Activated CD8-positive, alpha-beta T cell treated with anti-CD3 and anti-CD28 coated beads for 36 hours (primary cell): ENCODE measurements around the gene TMEM248. TPM values are rescaled to one million over a fixed set of nuclear protein-coding genes. Genes with fewer than 3 reads are reported as not detected.

ENCODE experiments used
- ATAC-seq: fragments of 200-7000 bp; cut with Tn5 transposase; one replicate; pipeline ENCODE4 v1.10.0; 2021; ENCODE audit warnings: mild to moderate bottlenecking, moderate library complexity
- CTCF ChIA-PET: fragments of 350-600 bp; sonication (Branson Sonifier 250); formaldehyde crosslinking; loops from one replicate; lab custom pipeline; 2021; ENCODE audit warnings: antibody characterized with exemption; lab: Charles Lee
- POLR2A ChIA-PET: fragments of 350-600 bp; sonication (Branson Sonifier 250); formaldehyde crosslinking; loops from one replicate; lab custom pipeline; 2021; ENCODE audit warnings: antibody characterized with exemption; lab: Charles Lee
- DNase-seq: peaks from one replicate; pipeline ENCODE4 v3.0.0-alpha.2; 2020
- H3K27ac Mint-ChIP-seq: one replicate; pipeline ENCODE4 v1.8.0; 2021; ENCODE audit warnings: mild to moderate bottlenecking, mixed read lengths
- H3K27me3 Mint-ChIP-seq: one replicate; pipeline ENCODE4 v1.8.0; 2021; ENCODE audit warnings: mixed read lengths
- H3K36me3 Mint-ChIP-seq: one replicate; pipeline ENCODE4 v1.8.0; 2021; ENCODE audit warnings: low read depth, mixed read lengths
- H3K4me1 Mint-ChIP-seq: one replicate; pipeline ENCODE4 v1.8.0; 2021; ENCODE audit warnings: low read depth, mixed read lengths
- H3K4me3 Mint-ChIP-seq: one replicate; pipeline ENCODE4 v1.8.0; 2021; ENCODE audit warnings: mild to moderate bottlenecking, moderate library complexity, mixed read lengths
- H3K9me3 Mint-ChIP-seq: one replicate; pipeline ENCODE4 v1.8.0; 2021; ENCODE audit warnings: mixed read lengths
- intact Hi-C: fragments of 100-400 bp; cut with micrococcal nuclease; formaldehyde crosslinking; loops from one replicate; pipeline ENCODE4 v1.10.0; 2022
- total RNA-seq, 2 experiments: library from RNA; stranded (reverse); gene quantifications; one replicate each; pipeline ENCODE4 v1.2.3, GENCODE V29; 2021
- TF ChIP-seq, protein P1 (sequence below): fragments of 200-600 bp; IDR thresholded peaks from one replicate; pipeline ENCODE4 v1.8.0; 2022; ENCODE audit warnings: antibody characterized with exemption, mild to moderate bottlenecking

TMEM248 gene
- total RNA-seq, 2 experiments from 2014 or later, result 66.7 to 76.1 TPM

DNA sequence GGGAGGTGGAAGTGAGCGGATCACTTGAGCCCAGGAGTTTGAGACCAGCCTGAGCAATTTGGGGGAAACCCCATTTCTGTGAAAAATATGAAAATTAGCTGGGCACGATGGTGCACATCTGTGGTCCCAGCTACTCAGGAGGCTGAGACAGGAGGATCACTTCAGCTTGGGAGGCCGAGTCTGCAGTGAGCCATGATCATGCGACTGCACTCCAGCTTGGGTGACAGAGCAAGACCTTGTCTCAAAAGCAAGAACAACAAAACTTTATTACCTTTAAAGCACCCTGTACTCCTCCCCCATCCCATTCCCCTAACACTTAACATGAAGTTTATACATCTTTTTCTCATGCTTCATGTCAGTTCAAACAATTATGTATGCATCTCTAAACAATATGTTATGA, 1.3 kb upstream of the TMEM248 start:
- ChIA-PET CTCF (no interaction called here), POLR2A (interaction anchor here (0.7 kb wide), 1 partner anchor 10 kb away, joined by 3 read pairs; no protein-coding TSS in a partner anchor)
- Mint-ChIP-seq H3K27ac (no peak overlapping the region), H3K36me3 (peaks cover 29% of the 10 kb centered on the region), H3K4me1 (peaks cover 23% of the 10 kb centered on the region), H3K9me3 (no peaks in the 10 kb centered on the region), H3K4me3 (peak overlapping the region; percentile 90), H3K27me3 (no peaks in the 10 kb centered on the region)
- DNase-seq, result no peak
- TF ChIP-seq, protein P1, sequence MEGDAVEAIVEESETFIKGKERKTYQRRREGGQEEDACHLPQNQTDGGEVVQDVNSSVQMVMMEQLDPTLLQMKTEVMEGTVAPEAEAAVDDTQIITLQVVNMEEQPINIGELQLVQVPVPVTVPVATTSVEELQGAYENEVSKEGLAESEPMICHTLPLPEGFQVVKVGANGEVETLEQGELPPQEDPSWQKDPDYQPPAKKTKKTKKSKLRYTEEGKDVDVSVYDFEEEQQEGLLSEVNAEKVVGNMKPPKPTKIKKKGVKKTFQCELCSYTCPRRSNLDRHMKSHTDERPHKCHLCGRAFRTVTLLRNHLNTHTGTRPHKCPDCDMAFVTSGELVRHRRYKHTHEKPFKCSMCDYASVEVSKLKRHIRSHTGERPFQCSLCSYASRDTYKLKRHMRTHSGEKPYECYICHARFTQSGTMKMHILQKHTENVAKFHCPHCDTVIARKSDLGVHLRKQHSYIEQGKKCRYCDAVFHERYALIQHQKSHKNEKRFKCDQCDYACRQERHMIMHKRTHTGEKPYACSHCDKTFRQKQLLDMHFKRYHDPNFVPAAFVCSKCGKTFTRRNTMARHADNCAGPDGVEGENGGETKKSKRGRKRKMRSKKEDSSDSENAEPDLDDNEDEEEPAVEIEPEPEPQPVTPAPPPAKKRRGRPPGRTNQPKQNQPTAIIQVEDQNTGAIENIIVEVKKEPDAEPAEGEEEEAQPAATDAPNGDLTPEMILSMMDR, result no peak
- intact Hi-C loops, result loop anchor here (10.0 kb wide), 1 partner anchor 75 kb away; the partner anchor contains the start of genes SBDS and TYW1
- no peak for ATAC-seq

DNA sequence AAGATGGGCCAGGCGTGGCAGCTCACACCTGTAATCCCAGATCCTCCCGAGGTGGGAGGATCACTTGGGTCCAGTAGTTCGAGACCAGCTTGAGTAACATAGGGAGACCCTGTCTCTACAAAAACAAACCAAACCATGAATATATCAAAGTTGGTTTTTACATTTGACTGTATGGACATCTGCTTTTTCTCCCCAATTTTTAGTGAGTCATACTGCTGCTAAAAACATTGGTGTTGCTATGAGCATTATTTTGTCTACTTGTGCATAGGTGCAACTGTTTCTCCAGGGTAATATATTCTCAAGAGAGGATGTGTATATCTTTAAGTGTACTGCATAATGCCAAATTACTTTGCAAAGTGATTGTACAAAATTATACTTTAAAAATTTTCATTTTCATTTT, 769 bp upstream of the TMEM248 start:
- TF ChIP-seq, protein P1, result no peak
- Mint-ChIP-seq H3K27ac (peak overlapping the region; percentile 77), H3K9me3 (no peaks in the 10 kb centered on the region), H3K27me3 (no peaks in the 10 kb centered on the region), H3K4me1 (peaks cover 24% of the 10 kb centered on the region), H3K36me3 (peaks cover 30% of the 10 kb centered on the region), H3K4me3 (peak overlapping the region; percentile 90)
- CTCF ChIA-PET, result no interaction called here
- DNase-seq (no peak), ATAC-seq (no peak)
- POLR2A ChIA-PET, result interaction anchor here (0.6 to 2.5 kb wide), 3 partner anchors 11 to 75 kb away, joined by 3 to 10 read pairs (median 3); partner anchors contain the start of gene SBDS
- intact Hi-C loops, result loop anchor here (10.0 kb wide), 1 partner anchor 75 kb away; the partner anchor contains the start of genes SBDS and TYW1

DNA sequence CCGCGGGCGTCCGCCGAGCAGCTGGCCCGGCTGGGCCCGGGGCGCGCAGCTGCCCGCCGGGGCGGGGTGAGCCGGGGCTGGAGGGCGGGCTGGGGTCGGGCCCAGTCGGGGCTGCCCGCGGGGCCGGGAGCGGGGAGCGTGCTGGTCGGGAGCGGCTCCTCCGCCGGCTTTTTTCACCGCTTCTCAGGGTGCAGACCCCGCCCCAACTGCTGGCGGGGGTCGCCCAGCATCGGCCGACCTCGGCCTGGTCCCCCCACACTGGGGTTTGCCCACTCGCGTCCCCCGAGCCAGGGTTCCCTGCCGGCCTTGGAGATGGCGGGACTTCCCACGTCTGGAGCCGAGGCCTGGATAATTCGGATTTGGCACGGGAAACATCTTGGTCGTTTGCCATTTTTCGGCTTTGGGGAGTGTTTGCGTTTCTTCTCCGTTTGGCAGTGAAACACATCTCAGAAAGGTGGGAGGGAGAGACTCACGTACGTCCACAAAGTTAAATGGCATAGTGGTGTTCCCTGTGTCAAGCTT, 432 bp downstream of the TMEM248 start:
- peak; percentile 9 for DNase-seq
- intact Hi-C loops, result loop anchor here (10.0 kb wide), 1 partner anchor 73 kb away; the partner anchor contains the start of genes SBDS and TYW1
- ChIA-PET CTCF (no interaction called here), POLR2A (interaction anchor here (0.6 to 2.5 kb wide), 5 partner anchors 9 to 150 kb away, joined by 3 to 12 read pairs (median 3); partner anchors contain the start of gene SBDS)
- Mint-ChIP-seq H3K27ac (peak overlapping the region; percentile 97), H3K4me3 (peak overlapping the region; percentile 94), H3K4me1 (peaks cover 30% of the 10 kb centered on the region), H3K27me3 (no peaks in the 10 kb centered on the region), H3K9me3 (no peaks in the 10 kb centered on the region), H3K36me3 (peaks cover 35% of the 10 kb centered on the region)
- TF ChIP-seq, protein P1, result no peak
- no peak for ATAC-seq

GRCh38 chr7:66921918-66922486, 977 bp downstream of the TMEM248 start:
- H3K27me3 Mint-ChIP-seq, result no peaks in the 10 kb centered on the region
- H3K36me3 Mint-ChIP-seq, result peaks cover 36% of the 10 kb centered on the region
- no peaks in the 10 kb centered on the region for H3K9me3 Mint-ChIP-seq
- peaks cover 35% of the 10 kb centered on the region for H3K4me1 Mint-ChIP-seq
- TF ChIP-seq, protein P1, result no peak
- ATAC-seq (no peak), DNase-seq (peak; percentile 42)
- intact Hi-C loops, result loop anchor here (10.0 kb wide), 1 partner anchor 73 kb away; the partner anchor contains the start of genes SBDS and TYW1
- ChIA-PET CTCF (interaction anchor here (0.7 kb wide), 1 partner anchor 8 kb away, joined by 3 read pairs; no protein-coding TSS in a partner anchor), POLR2A (interaction anchor here (0.8 to 2.5 kb wide), 5 partner anchors 8 to 77 kb away, joined by 3 to 12 read pairs (median 4); partner anchors contain the start of gene SBDS)
- H3K27ac Mint-ChIP-seq, result peak overlapping the region; percentile 97
- H3K4me3 Mint-ChIP-seq, result peak overlapping the region; percentile 94

GRCh38 chr7:66925255-66925654, 4.2 kb downstream of the TMEM248 start:
- DNase-seq, result no peak
- H3K36me3 Mint-ChIP-seq, result peaks cover 49% of the 10 kb centered on the region
- ChIA-PET POLR2A (no interaction called here), CTCF (no interaction called here)
- no peaks in the 10 kb centered on the region for H3K9me3 Mint-ChIP-seq
- no peak overlapping the region for H3K4me3 Mint-ChIP-seq
- TF ChIP-seq, protein P1, result no peak
- intact Hi-C loops, result loop anchor here (10.0 kb wide), 1 partner anchor 70 kb away; the partner anchor contains the start of genes SBDS and TYW1
- H3K27me3 Mint-ChIP-seq, result no peaks in the 10 kb centered on the region
- no peak overlapping the region for H3K27ac Mint-ChIP-seq
- peaks cover 52% of the 10 kb centered on the region for H3K4me1 Mint-ChIP-seq
- no peak for ATAC-seq
